Central memory CD8-positive, alpha-beta T cell (primary cell): Measurements from ENCODE around the gene CMSS1.

Source experiments
- ATAC-seq: fragments of 150-1000 bp; cut with Tn5 transposase; replicated peaks from 2 replicates; pipeline ENCODE4 v1.10.0; 2022; ENCODE audit warnings: mild to moderate bottlenecking, moderate FRiP score, moderate number of reproducible peaks; ENCODE audit not compliant: poor library complexity, severe bottlenecking; ENCODE audit errors: extremely low read depth
- DNase-seq, 2 donors: peaks; one replicate each; pipeline ENCODE4 v3.0.0; 2021; ENCODE audit warnings: low spot score in 2 of 2
- H3K27ac Mint-ChIP-seq: one replicate; pipeline ENCODE4 v1.8.0; 2022; ENCODE audit warnings: low read depth, mild to moderate bottlenecking, moderate library complexity, mixed read lengths
- H3K27me3 Mint-ChIP-seq: one replicate; pipeline ENCODE4 v1.8.0; 2022; ENCODE audit warnings: mixed read lengths
- H3K36me3 Mint-ChIP-seq: one replicate; pipeline ENCODE4 v1.8.0; 2022; ENCODE audit warnings: mild to moderate bottlenecking, moderate library complexity, mixed read lengths; ENCODE audit not compliant: insufficient read depth
- H3K4me1 Mint-ChIP-seq: one replicate; pipeline ENCODE4 v1.8.0; 2022; ENCODE audit warnings: mixed read lengths
- H3K4me3 Mint-ChIP-seq: one replicate; pipeline ENCODE4 v1.8.0; 2022; ENCODE audit warnings: mild to moderate bottlenecking, moderate library complexity, mixed read lengths
- H3K9me3 Mint-ChIP-seq: one replicate; pipeline ENCODE4 v1.8.0; 2022; ENCODE audit warnings: mixed read lengths

Gene CMSS1

GRCh38 chr3:99907959-99908544 is 90.4 kb downstream of the CMSS1 start:
- H3K27ac Mint-ChIP-seq = no peak overlapping the region
- DNase-seq (no peak), ATAC-seq (no peak)
- no peaks in the 10 kb centered on the region for H3K27me3 Mint-ChIP-seq
- H3K4me3 Mint-ChIP-seq = no peak overlapping the region
- H3K4me1 Mint-ChIP-seq = no peaks in the 10 kb centered on the region
- H3K36me3 Mint-ChIP-seq = no peaks in the 10 kb centered on the region
- no peaks in the 10 kb centered on the region for H3K9me3 Mint-ChIP-seq

GRCh38 chr3:99909714-99910495 is 92.2 kb downstream of the CMSS1 start:
- no peaks in the 10 kb centered on the region for H3K27me3 Mint-ChIP-seq
- H3K36me3 Mint-ChIP-seq = no peaks in the 10 kb centered on the region
- H3K4me3 Mint-ChIP-seq = no peak overlapping the region
- ATAC-seq (no peak), DNase-seq (no peak)
- H3K4me1 Mint-ChIP-seq = no peaks in the 10 kb centered on the region
- H3K9me3 Mint-ChIP-seq = no peaks in the 10 kb centered on the region
- no peak overlapping the region for H3K27ac Mint-ChIP-seq

- Mint-ChIP-seq H3K36me3 (no peaks in the 10 kb centered on the region), H3K4me3 (no peak overlapping the region), H3K4me1 (no peaks in the 10 kb centered on the region), H3K27me3 (no peaks in the 10 kb centered on the region), H3K9me3 (no peaks in the 10 kb centered on the region), H3K27ac (no peak overlapping the region)
- ATAC-seq = no peak
- no peak for DNase-seq
Measured at GRCh38 chr3:99910752-99911290, 93.2 kb downstream of the CMSS1 start.

GRCh38 chr3:99911433-99911832 is 93.8 kb downstream of the CMSS1 start:
- Mint-ChIP-seq H3K4me3 (no peak overlapping the region), H3K36me3 (no peaks in the 10 kb centered on the region), H3K9me3 (no peaks in the 10 kb centered on the region), H3K27ac (no peak overlapping the region), H3K4me1 (no peaks in the 10 kb centered on the region), H3K27me3 (no peaks in the 10 kb centered on the region)
- DNase-seq (no peak), ATAC-seq (no peak)

GRCh38 chr3:99915906-99916432 is 98.3 kb downstream of the CMSS1 start:
- H3K9me3 Mint-ChIP-seq = no peaks in the 10 kb centered on the region
- DNase-seq (no peak), ATAC-seq (no peak)
- H3K4me1 Mint-ChIP-seq = peaks cover 3% of the 10 kb centered on the region
- H3K27ac Mint-ChIP-seq = no peak overlapping the region
- peaks cover 1% of the 10 kb centered on the region for H3K36me3 Mint-ChIP-seq
- no peaks in the 10 kb centered on the region for H3K27me3 Mint-ChIP-seq
- no peak overlapping the region for H3K4me3 Mint-ChIP-seq

- H3K36me3 Mint-ChIP-seq = peaks cover 1% of the 10 kb centered on the region
- H3K9me3 Mint-ChIP-seq = no peaks in the 10 kb centered on the region
- no peak overlapping the region for H3K27ac Mint-ChIP-seq
- no peak overlapping the region for H3K4me3 Mint-ChIP-seq
- DNase-seq = no peak
- no peak for ATAC-seq
- H3K4me1 Mint-ChIP-seq = peaks cover 16% of the 10 kb centered on the region
- no peaks in the 10 kb centered on the region for H3K27me3 Mint-ChIP-seq
Measured at GRCh38 chr3:99918715-99919114, 101.1 kb downstream of the CMSS1 start.

GRCh38 chr3:99919694-99920093 is 102.0 kb downstream of the CMSS1 start:
- Mint-ChIP-seq H3K27me3 (no peaks in the 10 kb centered on the region), H3K36me3 (peaks cover 1% of the 10 kb centered on the region), H3K9me3 (no peaks in the 10 kb centered on the region), H3K4me1 (peaks cover 16% of the 10 kb centered on the region), H3K27ac (no peak overlapping the region), H3K4me3 (no peak overlapping the region)
- ATAC-seq (no peak), DNase-seq (no peak)

- peaks cover 1% of the 10 kb centered on the region for H3K36me3 Mint-ChIP-seq
- H3K27ac Mint-ChIP-seq = no peak overlapping the region
- no peaks in the 10 kb centered on the region for H3K9me3 Mint-ChIP-seq
- ATAC-seq = no peak
- H3K4me1 Mint-ChIP-seq = peaks cover 16% of the 10 kb centered on the region
- H3K27me3 Mint-ChIP-seq = no peaks in the 10 kb centered on the region
- H3K4me3 Mint-ChIP-seq = no peak overlapping the region
- no peak for DNase-seq
Measured at GRCh38 chr3:99920481-99921376, 103.1 kb downstream of the CMSS1 start.

GRCh38 chr3:99921377-99921695 is 103.7 kb downstream of the CMSS1 start:
- Mint-ChIP-seq H3K4me3 (no peak overlapping the region), H3K4me1 (peaks cover 16% of the 10 kb centered on the region), H3K9me3 (no peaks in the 10 kb centered on the region), H3K36me3 (peaks cover 1% of the 10 kb centered on the region), H3K27me3 (no peaks in the 10 kb centered on the region), H3K27ac (no peak overlapping the region)
- ATAC-seq = no peak
- DNase-seq = no peak

- Mint-ChIP-seq H3K4me1 (peaks cover 16% of the 10 kb centered on the region), H3K36me3 (no peaks in the 10 kb centered on the region), H3K9me3 (no peaks in the 10 kb centered on the region), H3K27me3 (no peaks in the 10 kb centered on the region), H3K4me3 (no peak overlapping the region), H3K27ac (no peak overlapping the region)
- ATAC-seq (no peak), DNase-seq (no peak)
Measured at GRCh38 chr3:99921986-99922385, 104.3 kb downstream of the CMSS1 start.

DNA sequence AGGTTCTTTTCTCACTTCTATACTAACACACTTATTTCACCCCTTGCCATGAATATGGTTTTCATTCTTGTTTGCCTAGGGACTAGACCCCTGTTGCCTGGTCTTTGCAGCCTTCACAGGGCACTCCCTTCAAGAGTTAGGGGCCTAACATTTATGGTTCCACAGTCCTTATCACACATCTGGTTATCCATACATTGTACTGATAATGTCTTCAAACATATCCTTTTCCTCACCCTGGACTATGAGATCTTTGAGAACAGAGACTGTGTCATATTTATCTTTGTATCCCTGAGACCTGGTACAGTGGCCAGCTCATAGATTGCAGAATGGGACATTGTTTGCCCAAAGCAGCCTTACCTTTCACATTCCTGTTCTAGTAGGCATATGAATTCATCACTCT is 106.2 kb downstream of the CMSS1 start:
- Mint-ChIP-seq H3K4me3 (no peak overlapping the region), H3K27ac (no peak overlapping the region), H3K4me1 (peaks cover 16% of the 10 kb centered on the region), H3K9me3 (no peaks in the 10 kb centered on the region), H3K27me3 (no peaks in the 10 kb centered on the region), H3K36me3 (no peaks in the 10 kb centered on the region)
- ATAC-seq = no peak
- DNase-seq = no peak

DNA sequence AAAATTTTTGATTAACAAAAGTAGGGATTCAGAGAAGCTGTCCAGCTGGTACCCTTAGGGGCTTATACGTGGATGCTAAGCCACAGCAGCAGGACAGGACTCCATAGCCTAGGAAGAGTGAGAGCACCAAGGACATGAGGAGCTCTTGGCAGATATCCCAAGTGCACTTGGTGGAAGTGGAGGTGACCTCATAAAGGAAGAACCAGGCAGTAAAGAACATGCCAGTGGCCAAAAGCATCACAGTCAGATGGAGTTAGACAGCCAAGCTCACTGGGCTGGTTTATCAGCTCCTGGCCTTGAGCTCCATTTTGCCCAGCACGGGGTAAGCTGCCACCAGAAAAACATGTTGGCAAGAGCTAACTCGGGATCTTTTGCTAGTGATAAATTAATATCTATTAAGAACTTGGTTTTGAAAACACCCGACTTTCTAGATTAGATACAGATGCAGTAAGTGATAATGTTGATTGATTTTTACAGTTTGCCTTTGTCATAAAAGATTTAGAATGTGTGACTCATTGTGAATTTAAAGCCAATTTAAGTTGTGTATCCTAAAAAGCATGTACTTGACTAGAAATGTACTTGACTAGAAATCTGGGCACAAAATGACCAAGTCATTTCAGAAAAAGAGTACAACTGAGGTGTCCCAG is 108.0 kb downstream of the CMSS1 start:
- DNase-seq (no peak), ATAC-seq (no peak)
- Mint-ChIP-seq H3K36me3 (no peaks in the 10 kb centered on the region), H3K27ac (no peak overlapping the region), H3K4me3 (no peak overlapping the region), H3K27me3 (no peaks in the 10 kb centered on the region), H3K4me1 (peaks cover 15% of the 10 kb centered on the region), H3K9me3 (no peaks in the 10 kb centered on the region)
